SK-N-SH (cell line): ENCODE data around the gene ARHGAP25.

Experiments used
- ELF1 ChIP-seq: IDR thresholded peaks from 2 replicates; pipeline ENCODE4 v1.4.0; 2012
- GABPA ChIP-seq: IDR thresholded peaks from 2 replicates; pipeline ENCODE4 v1.4.0; 2012; ENCODE audit warnings: low read depth, mild to moderate bottlenecking
- JUND ChIP-seq: IDR thresholded peaks from 2 replicates; pipeline ENCODE4 v1.4.0; 2012
- POLR2AphosphoS5 ChIP-seq: IDR thresholded peaks from 2 replicates; pipeline ENCODE4 v1.6.1; 2012; ENCODE audit warnings: low read depth, low read length
- RCOR1 ChIP-seq: fragments of 150-350 bp; IDR thresholded peaks from 2 replicates; pipeline ENCODE4 v1.6.1; 2017; ENCODE audit warnings: antibody characterized with exemption, low read length
- RFX5 ChIP-seq: IDR thresholded peaks from 2 replicates; pipeline ENCODE4 v1.6.1; 2012; ENCODE audit warnings: mild to moderate bottlenecking, improper control_type of control experiment, low read length
- SIN3A ChIP-seq: IDR thresholded peaks from 2 replicates; pipeline ENCODE4 v1.6.1; 2012; ENCODE audit warnings: low read depth, mild to moderate bottlenecking, low read length, moderate library complexity, borderline replicate concordance
- SMC3 ChIP-seq: IDR thresholded peaks from 2 replicates; pipeline ENCODE4 v1.6.1; 2012; ENCODE audit warnings: low read depth, low read length, improper control_type of control experiment
- TCF12 ChIP-seq: IDR thresholded peaks from 2 replicates; pipeline ENCODE4 v1.4.0; 2012
- YY1 ChIP-seq: IDR thresholded peaks from 2 replicates; pipeline ENCODE4 v1.4.0; 2012; ENCODE audit warnings: low read depth, mild to moderate bottlenecking
- ZBTB33 ChIP-seq: IDR thresholded peaks from 2 replicates; pipeline ENCODE4 v1.4.0; 2012; ENCODE audit warnings: low read depth, borderline replicate concordance
- TF ChIP-seq, protein P1 (sequence below): fragments of 200-600 bp; sonication (generic); IDR thresholded peaks from 2 replicates; pipeline ENCODE4 v1.6.1; 2017; ENCODE audit warnings: antibody characterized with exemption, mild to moderate bottlenecking, moderate library complexity
- TF ChIP-seq, protein P2 (sequence below): IDR thresholded peaks from 2 replicates; pipeline ENCODE4 v1.6.1; 2012; ENCODE audit warnings: mild to moderate bottlenecking, low read depth, low read length, moderate library complexity

GRCh38 chr2:68766376-68766845 lies 31.8 kb downstream of the ARHGAP25 start:
- no peak for TF ChIP-seq JUND
- TF ChIP-seq, protein P1, sequence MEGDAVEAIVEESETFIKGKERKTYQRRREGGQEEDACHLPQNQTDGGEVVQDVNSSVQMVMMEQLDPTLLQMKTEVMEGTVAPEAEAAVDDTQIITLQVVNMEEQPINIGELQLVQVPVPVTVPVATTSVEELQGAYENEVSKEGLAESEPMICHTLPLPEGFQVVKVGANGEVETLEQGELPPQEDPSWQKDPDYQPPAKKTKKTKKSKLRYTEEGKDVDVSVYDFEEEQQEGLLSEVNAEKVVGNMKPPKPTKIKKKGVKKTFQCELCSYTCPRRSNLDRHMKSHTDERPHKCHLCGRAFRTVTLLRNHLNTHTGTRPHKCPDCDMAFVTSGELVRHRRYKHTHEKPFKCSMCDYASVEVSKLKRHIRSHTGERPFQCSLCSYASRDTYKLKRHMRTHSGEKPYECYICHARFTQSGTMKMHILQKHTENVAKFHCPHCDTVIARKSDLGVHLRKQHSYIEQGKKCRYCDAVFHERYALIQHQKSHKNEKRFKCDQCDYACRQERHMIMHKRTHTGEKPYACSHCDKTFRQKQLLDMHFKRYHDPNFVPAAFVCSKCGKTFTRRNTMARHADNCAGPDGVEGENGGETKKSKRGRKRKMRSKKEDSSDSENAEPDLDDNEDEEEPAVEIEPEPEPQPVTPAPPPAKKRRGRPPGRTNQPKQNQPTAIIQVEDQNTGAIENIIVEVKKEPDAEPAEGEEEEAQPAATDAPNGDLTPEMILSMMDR = no peak
- TF ChIP-seq SMC3 = no peak
- TF ChIP-seq YY1 = no peak
- TF ChIP-seq GABPA = no peak
- no peak for TF ChIP-seq ZBTB33
- no peak for TF ChIP-seq RFX5
- no peak for TF ChIP-seq RCOR1
- TF ChIP-seq POLR2AphosphoS5 = no peak
- no peak for TF ChIP-seq TCF12
- no peak for TF ChIP-seq SIN3A
- no peak for TF ChIP-seq ELF1
- TF ChIP-seq, protein P2, sequence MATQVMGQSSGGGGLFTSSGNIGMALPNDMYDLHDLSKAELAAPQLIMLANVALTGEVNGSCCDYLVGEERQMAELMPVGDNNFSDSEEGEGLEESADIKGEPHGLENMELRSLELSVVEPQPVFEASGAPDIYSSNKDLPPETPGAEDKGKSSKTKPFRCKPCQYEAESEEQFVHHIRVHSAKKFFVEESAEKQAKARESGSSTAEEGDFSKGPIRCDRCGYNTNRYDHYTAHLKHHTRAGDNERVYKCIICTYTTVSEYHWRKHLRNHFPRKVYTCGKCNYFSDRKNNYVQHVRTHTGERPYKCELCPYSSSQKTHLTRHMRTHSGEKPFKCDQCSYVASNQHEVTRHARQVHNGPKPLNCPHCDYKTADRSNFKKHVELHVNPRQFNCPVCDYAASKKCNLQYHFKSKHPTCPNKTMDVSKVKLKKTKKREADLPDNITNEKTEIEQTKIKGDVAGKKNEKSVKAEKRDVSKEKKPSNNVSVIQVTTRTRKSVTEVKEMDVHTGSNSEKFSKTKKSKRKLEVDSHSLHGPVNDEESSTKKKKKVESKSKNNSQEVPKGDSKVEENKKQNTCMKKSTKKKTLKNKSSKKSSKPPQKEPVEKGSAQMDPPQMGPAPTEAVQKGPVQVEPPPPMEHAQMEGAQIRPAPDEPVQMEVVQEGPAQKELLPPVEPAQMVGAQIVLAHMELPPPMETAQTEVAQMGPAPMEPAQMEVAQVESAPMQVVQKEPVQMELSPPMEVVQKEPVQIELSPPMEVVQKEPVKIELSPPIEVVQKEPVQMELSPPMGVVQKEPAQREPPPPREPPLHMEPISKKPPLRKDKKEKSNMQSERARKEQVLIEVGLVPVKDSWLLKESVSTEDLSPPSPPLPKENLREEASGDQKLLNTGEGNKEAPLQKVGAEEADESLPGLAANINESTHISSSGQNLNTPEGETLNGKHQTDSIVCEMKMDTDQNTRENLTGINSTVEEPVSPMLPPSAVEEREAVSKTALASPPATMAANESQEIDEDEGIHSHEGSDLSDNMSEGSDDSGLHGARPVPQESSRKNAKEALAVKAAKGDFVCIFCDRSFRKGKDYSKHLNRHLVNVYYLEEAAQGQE = no peak
